Activated CD4-positive, alpha-beta T cell treated with anti-CD3 and anti-CD28 coated beads for 36 hours (primary cell): Measurements from ENCODE around the gene ACTR5. TPM values are rescaled to one million over a fixed set of nuclear protein-coding genes. Genes with fewer than 3 reads are reported as not detected.
A peak's percentile ranks its signal among the peaks of the same experiment; 100 is the strongest.
"Not testable (repeated sequence)": the region's sequence is repeated elsewhere in the genome, so short reads cannot be mapped to it uniquely, and the experiment has no call there.

ENCODE experiments used
- ATAC-seq: fragments of 200-7000 bp; cut with Tn5 transposase; one replicate; pipeline ENCODE4 v1.10.0; 2021; ENCODE audit warnings: mild to moderate bottlenecking, moderate library complexity
- CTCF ChIA-PET: fragments of 350-600 bp; sonication (Branson Sonifier 250); formaldehyde crosslinking; loops from one replicate; lab custom pipeline; 2021; ENCODE audit warnings: antibody characterized with exemption; lab: Charles Lee
- POLR2A ChIA-PET: fragments of 350-600 bp; sonication (Branson Sonifier 250); formaldehyde crosslinking; loops from one replicate; lab custom pipeline; 2021; ENCODE audit warnings: antibody characterized with exemption, inconsistent platforms; lab: Charles Lee
- DNase-seq: peaks from one replicate; pipeline ENCODE4 v3.0.0-alpha.2; 2020
- H3K27ac Mint-ChIP-seq: one replicate; pipeline ENCODE4 v1.8.0; 2021; ENCODE audit warnings: mixed read lengths
- H3K27me3 Mint-ChIP-seq: one replicate; pipeline ENCODE4 v1.8.0; 2021; ENCODE audit warnings: mixed read lengths
- H3K36me3 Mint-ChIP-seq: one replicate; pipeline ENCODE4 v1.8.0; 2021; ENCODE audit warnings: low read depth, mixed read lengths
- H3K4me1 Mint-ChIP-seq: one replicate; pipeline ENCODE4 v1.8.0; 2021; ENCODE audit warnings: mixed read lengths
- H3K4me3 Mint-ChIP-seq: one replicate; pipeline ENCODE4 v1.8.0; 2021; ENCODE audit warnings: mild to moderate bottlenecking, moderate library complexity, mixed read lengths
- H3K9me3 Mint-ChIP-seq: one replicate; pipeline ENCODE4 v1.8.0; 2021; ENCODE audit warnings: low read depth, mixed read lengths
- intact Hi-C, 2 experiments: fragments of 100-400 bp; cut with DNase I in 1 of 2; cut with micrococcal nuclease in 1 of 2; formaldehyde crosslinking; loops; one replicate each; pipeline versions ENCODE4 v1.14.2 to v1.15.1; 2022 to 2024; cut with DNase I, micrococcal nuclease
- total RNA-seq, 2 experiments: library from RNA; stranded (reverse); gene quantifications; one replicate each; pipeline ENCODE4 v1.2.3, GENCODE V29; 2021

The ACTR5 gene
- total RNA-seq, 2 experiments from 2014 or later = 6.3 to 8.4 TPM

DNA sequence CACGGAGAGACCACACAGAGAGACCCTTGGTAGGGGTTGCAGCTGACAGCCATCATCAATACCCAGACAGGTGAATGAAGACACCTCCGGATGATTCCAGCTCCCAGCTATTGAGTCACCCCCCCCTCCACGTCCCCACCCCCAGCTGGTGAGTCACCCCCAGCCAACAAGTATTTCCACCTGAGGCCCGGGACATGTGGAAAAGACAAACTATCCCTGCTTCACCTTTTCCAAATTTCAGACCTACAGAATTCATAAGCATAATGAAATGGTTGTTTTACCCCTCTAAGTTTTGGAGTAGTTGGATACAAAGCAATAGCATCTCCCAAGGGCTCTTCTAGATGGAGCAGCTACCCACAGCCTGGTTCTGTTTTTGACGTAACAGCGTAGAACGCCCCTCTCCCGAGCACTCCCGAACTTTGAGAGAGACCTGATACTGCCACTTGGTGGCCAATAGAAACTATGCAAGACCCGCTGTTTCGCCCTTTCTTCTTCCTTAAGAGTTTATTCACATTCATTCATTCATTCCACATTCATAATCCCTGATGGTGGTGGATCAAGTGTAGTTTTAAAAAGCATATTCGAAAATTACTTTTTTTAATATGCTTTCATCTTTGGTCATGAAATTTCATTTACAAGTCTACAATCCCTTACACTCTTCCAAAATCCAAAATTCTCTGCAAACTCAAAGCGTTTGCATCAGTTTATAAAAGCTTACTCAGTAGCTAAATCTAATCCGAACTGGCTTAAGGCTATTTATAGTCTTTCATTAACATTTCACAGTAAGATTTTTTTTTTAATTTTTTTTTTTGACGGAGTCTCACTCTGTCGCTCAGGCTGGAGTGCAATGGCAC is 42.2 kb downstream of the ACTR5 start:
- Mint-ChIP-seq H3K4me1 (peaks cover 17% of the 10 kb centered on the region), H3K36me3 (no peaks in the 10 kb centered on the region), H3K9me3 (no peaks in the 10 kb centered on the region), H3K4me3 (peak overlapping the region; percentile 13), H3K27me3 (no peaks in the 10 kb centered on the region), H3K27ac (no peak overlapping the region)
- ChIA-PET POLR2A (no interaction called here), CTCF (interaction anchor here (0.6 to 2.6 kb wide), 36 partner anchors 9 to 569 kb away, joined by 3 to 12 read pairs (median 4); partner anchors contain the start of genes FAM83D and PPP1R16B)
- DNase-seq = peak; percentile 79
- intact Hi-C loops = loop anchor here (1.0 to 5.0 kb wide), 5 partner anchors 63 to 144 kb away; no protein-coding TSS in a partner anchor
- peak; percentile 90 for ATAC-seq

DNA sequence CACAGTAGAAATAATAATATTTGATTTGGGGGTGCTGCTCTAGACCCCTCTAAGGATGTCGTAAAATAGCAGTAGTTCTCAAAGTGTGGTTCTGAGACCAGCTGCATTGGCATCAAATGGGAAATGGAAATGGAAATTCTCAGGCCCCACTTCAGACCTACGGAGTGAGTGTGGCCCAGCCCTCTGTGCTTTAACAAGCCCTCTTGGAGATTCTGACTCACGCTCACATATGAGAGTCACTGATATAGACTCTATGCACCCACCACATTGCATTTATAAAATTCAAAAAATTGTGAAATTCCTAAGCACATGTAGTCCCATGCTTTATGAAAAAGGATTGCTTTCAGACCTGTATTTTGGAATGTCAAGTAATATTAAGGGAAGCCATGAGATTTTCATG is 43.0 kb downstream of the ACTR5 start:
- ATAC-seq = peak; percentile 47
- intact Hi-C loops = loop anchor here in 1 of 2 experiments (5.0 kb wide), 2 partner anchors 64 to 101 kb away; no protein-coding TSS in a partner anchor
- H3K4me1 Mint-ChIP-seq = peaks cover 17% of the 10 kb centered on the region
- DNase-seq = no peak
- H3K36me3 Mint-ChIP-seq = no peaks in the 10 kb centered on the region
- no peak overlapping the region for H3K4me3 Mint-ChIP-seq
- no peaks in the 10 kb centered on the region for H3K27me3 Mint-ChIP-seq
- POLR2A ChIA-PET = no interaction called here
- H3K9me3 Mint-ChIP-seq = no peaks in the 10 kb centered on the region
- CTCF ChIA-PET = interaction anchor here (0.7 to 2.6 kb wide), 20 partner anchors 8 to 136 kb away, joined by 3 to 12 read pairs (median 4); partner anchors contain the start of gene FAM83D
- H3K27ac Mint-ChIP-seq = no peak overlapping the region

DNA sequence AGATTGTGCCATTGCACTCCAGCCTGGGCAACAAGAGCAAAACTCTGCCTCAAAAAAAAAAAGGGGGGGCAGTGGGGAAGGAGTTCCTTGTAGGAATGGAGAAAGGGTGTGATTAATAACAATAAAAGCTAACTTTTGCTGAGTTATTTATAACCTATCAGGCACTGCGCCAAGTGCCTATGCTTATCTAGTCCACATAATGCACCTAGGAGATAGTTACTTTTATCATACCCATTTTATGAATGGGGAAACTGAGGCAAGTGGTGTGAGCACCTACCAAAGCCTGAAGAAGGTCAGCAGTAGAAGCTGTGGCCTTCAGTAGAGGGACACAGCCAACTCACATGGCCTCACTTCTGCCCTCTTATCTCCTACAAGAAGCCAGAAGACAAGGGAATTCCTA is 43.7 kb downstream of the ACTR5 start:
- ATAC-seq (no peak), DNase-seq (no peak)
- H3K36me3 Mint-ChIP-seq = no peaks in the 10 kb centered on the region
- H3K27me3 Mint-ChIP-seq = no peaks in the 10 kb centered on the region
- H3K4me3 Mint-ChIP-seq = no peak overlapping the region
- CTCF ChIA-PET = interaction anchor here (0.5 to 2.6 kb wide), 5 partner anchors 61 to 300 kb away, joined by 3 to 12 read pairs (median 4); no protein-coding TSS in a partner anchor
- H3K27ac Mint-ChIP-seq = no peak overlapping the region
- H3K4me1 Mint-ChIP-seq = peaks cover 17% of the 10 kb centered on the region
- intact Hi-C loops = loop anchor here in 1 of 2 experiments (5.0 kb wide), 2 partner anchors 65 to 100 kb away; no protein-coding TSS in a partner anchor
- H3K9me3 Mint-ChIP-seq = no peaks in the 10 kb centered on the region
- POLR2A ChIA-PET = interaction anchor here (0.6 kb wide), 1 partner anchor 13 kb away, joined by 3 read pairs; the partner anchor contains the start of gene PPP1R16B

DNA sequence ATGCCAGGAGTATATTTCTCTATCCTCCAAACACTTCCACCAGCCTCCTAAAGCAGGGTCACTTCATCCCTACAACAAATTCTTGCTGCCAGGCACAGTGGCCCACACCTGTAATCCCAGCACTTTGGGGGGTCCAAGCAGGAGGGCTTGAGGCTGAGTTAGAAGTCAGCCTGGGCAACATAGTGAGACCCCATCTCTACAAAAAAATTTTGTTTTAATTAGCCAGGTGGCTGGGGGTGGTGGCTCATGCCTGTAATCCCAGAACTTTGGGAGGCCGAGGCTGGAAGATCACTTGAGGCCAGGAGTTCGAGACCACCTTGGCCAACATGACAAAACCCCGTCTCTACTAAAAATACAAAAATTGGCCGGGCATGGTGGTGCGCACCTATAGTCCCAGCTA is 45.8 kb downstream of the ACTR5 start:
- CTCF ChIA-PET, H3K27ac Mint-ChIP-seq, H3K4me3 Mint-ChIP-seq, H3K27me3 Mint-ChIP-seq, ATAC-seq, H3K9me3 Mint-ChIP-seq, DNase-seq, H3K36me3 Mint-ChIP-seq, POLR2A ChIA-PET: not testable (repeated sequence)
- intact Hi-C loops = loop anchor here in 1 of 2 experiments (5.0 kb wide), 2 partner anchors 67 to 98 kb away; no protein-coding TSS in a partner anchor
- H3K4me1 Mint-ChIP-seq = peaks cover 26% of the 10 kb centered on the region

DNA sequence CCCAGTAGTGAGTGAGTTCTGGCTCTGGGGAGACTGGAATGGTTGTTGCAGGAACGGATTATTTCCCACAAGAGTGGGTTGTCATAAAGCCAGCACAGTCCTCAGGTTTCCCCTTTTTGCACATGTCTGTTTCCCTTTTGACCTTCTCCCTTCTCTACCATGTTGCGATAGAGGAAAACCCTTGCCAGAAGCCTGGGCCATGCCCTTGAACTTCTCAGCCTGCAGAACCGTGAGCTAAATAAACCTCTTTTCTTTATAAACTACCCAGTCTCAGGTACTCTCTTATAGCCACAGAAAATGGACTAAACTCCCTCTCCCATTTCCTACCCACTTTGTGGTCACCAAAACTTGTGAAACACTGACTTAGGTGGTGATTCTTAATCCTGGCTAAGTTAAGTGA is 50.0 kb downstream of the ACTR5 start:
- H3K4me1 Mint-ChIP-seq = peaks cover 20% of the 10 kb centered on the region
- no peak for ATAC-seq

DNA sequence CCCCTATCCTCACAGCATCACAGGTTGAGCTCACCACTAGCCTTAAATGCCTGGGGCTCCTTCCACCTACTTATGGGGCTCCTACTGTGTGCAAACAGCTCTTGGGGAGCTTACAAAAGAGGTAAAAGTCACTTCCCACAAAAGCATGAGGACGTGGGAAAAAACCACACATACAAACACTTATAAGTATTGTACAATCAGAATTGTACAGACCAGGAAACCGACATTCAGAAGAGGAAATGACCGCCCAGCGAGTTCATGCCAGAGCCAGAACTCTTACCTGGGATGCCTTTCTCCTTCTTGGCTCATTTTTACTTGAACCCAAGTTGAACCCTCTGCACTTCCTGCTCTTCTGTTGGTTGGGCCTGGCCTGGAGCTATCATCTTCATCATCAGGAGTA is 50.9 kb downstream of the ACTR5 start:
- intact Hi-C loops = no loop called here
- peaks cover 21% of the 10 kb centered on the region for H3K4me1 Mint-ChIP-seq
- CTCF ChIA-PET = interaction anchor here (0.6 to 1.9 kb wide), 6 partner anchors 9 to 120 kb away, joined by 3 to 12 read pairs (median 3); no protein-coding TSS in a partner anchor

More for the DNA sequence above, 50.0 kb downstream of the ACTR5 start:
- POLR2A ChIA-PET = interaction anchor here (0.6 kb wide), 1 partner anchor 10 kb away, joined by 3 read pairs; no protein-coding TSS in a partner anchor
- Mint-ChIP-seq H3K27me3 (no peaks in the 10 kb centered on the region), H3K36me3 (peaks cover 5% of the 10 kb centered on the region), H3K9me3 (peaks cover 9% of the 10 kb centered on the region), H3K4me3 (no peak overlapping the region), H3K27ac (peak overlapping the region; percentile 5)
- CTCF ChIA-PET = no interaction called here
- no peak for DNase-seq
- intact Hi-C loops = no loop called here

DNA sequence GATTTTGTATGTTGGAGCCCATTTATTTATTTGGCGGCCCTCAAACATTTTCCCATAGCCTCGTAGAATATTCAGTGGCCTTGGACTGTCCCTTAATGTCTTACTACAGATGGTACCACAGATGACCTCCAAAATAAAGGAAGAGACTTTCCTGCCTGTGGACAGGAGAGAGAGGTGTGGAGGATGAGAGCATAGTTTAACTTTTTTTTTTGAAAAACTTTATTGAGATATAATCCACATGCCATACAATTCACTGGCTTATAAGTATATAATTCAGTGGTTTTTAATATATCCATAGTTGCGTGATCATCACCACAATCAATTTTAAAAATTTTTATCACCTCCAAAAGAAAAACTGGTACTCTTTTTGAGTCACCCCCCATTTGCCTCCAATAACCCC is 52.6 kb downstream of the ACTR5 start:
- H3K27ac Mint-ChIP-seq = no peak overlapping the region

More for the DNA sequence above, 50.9 kb downstream of the ACTR5 start:
- Mint-ChIP-seq H3K27ac (peak overlapping the region; percentile 67), H3K27me3 (no peaks in the 10 kb centered on the region), H3K36me3 (peaks cover 5% of the 10 kb centered on the region), H3K9me3 (peaks cover 9% of the 10 kb centered on the region), H3K4me3 (no peak overlapping the region)
- POLR2A ChIA-PET = interaction anchor here (0.6 kb wide), 1 partner anchor 11 kb away, joined by 3 read pairs; no protein-coding TSS in a partner anchor
- peak; percentile 49 for ATAC-seq
- DNase-seq = no peak

DNA sequence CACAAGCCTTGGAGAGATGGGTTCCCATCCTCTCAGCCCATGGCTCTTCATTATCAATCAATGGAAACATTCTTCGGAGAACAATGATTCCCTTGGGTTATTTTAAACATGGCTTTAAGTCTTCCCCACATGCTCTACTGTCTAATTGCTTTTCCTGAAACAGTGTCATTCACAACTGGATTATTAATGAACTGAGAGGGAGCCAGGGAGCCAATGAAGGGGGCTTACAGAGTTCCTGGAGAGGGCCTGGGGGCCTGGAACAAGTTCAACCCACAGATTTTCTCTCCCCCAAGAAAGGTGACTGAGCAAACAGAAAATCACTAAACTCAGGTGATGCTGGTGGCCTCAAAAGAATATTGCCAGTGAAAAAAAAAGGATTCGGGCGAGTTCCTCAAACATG is 56.0 kb downstream of the ACTR5 start:
- no peaks in the 10 kb centered on the region for H3K27me3 Mint-ChIP-seq
- ChIA-PET POLR2A (interaction anchor here (1.1 kb wide), 1 partner anchor 35 kb away, joined by 8 read pairs; no protein-coding TSS in a partner anchor), CTCF (interaction anchor here (0.6 to 5.4 kb wide), 5 partner anchors 14 to 247 kb away, joined by 4 to 51 read pairs (median 4); no protein-coding TSS in a partner anchor)
- H3K4me1 Mint-ChIP-seq = peaks cover 40% of the 10 kb centered on the region
- peaks cover 24% of the 10 kb centered on the region for H3K36me3 Mint-ChIP-seq
- peak overlapping the region; percentile 93 for H3K27ac Mint-ChIP-seq
- DNase-seq (no peak), ATAC-seq (no peak)
- peak overlapping the region; percentile 86 for H3K4me3 Mint-ChIP-seq
- peaks cover 2% of the 10 kb centered on the region for H3K9me3 Mint-ChIP-seq
- intact Hi-C loops = loop anchor here (2.0 kb wide), 4 partner anchors 29 to 73 kb away; partner anchors contain the start of gene ACTR5 (in 1 of the 2)

More for the DNA sequence above, 52.6 kb downstream of the ACTR5 start:
- CTCF ChIA-PET = no interaction called here
- ATAC-seq = no peak
- DNase-seq = no peak
- Mint-ChIP-seq H3K27me3 (no peaks in the 10 kb centered on the region), H3K36me3 (peaks cover 7% of the 10 kb centered on the region), H3K4me3 (no peak overlapping the region), H3K9me3 (peaks cover 9% of the 10 kb centered on the region), H3K4me1 (peaks cover 31% of the 10 kb centered on the region)
- POLR2A ChIA-PET = no interaction called here
- intact Hi-C loops = no loop called here

DNA sequence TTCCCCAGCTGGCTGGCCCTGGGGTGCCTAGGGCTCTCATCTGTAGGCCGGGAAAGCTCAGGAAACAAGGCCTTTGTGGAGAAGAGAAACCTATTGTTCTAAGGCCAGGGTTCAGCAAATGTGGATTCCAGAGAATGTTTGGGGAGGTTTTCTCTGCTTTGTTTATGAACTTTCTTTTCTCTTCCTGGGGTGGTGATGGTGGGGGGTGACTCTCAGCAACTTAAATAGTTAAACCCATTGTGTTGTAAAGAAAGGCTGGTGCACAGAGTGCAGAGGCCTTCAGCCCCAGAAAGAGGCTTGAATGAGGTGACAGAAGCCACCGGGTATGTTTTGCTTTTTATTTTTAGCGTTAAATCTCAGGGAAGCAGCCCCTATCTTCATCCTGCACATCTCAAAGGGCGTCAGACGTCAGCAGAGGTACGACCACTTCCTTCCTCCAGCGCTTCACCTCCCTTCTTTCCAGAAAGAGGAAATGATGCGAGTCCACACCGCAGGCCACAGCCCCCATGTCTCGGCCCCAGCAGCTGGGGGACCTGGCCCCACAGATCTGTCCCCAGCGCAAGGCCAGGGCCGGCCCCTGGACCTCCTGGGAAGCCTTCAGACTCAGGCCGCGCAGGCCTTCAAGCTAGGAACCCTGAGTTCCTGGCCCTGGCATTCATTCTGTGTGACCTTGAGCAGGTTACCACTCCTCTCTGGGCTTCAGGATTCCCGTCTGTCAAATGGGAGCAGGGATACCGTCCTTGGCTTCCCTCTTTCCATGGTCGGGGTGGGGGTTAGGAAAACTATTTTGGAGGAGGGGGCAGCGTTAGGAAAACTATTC is 56.6 kb downstream of the ACTR5 start:
- CTCF ChIA-PET = interaction anchor here (0.6 to 5.4 kb wide), 11 partner anchors 15 to 247 kb away, joined by 3 to 51 read pairs (median 4); no protein-coding TSS in a partner anchor
- peak overlapping the region; percentile 86 for H3K4me3 Mint-ChIP-seq
- peak; percentile 62 for ATAC-seq
- H3K9me3 Mint-ChIP-seq = no peaks in the 10 kb centered on the region
- intact Hi-C loops = loop anchor here (1.0 to 2.0 kb wide), 9 partner anchors 28 to 88 kb away; partner anchors contain the start of gene ACTR5 (in 2 of the 2)
- peak overlapping the region; percentile 93 for H3K27ac Mint-ChIP-seq
- peak; percentile 80 for DNase-seq
- H3K27me3 Mint-ChIP-seq = no peaks in the 10 kb centered on the region
- peaks cover 29% of the 10 kb centered on the region for H3K36me3 Mint-ChIP-seq
- peaks cover 41% of the 10 kb centered on the region for H3K4me1 Mint-ChIP-seq
- POLR2A ChIA-PET = interaction anchor here (0.6 to 1.1 kb wide), 4 partner anchors 13 to 277 kb away, joined by 3 to 8 read pairs (median 4); no protein-coding TSS in a partner anchor

DNA sequence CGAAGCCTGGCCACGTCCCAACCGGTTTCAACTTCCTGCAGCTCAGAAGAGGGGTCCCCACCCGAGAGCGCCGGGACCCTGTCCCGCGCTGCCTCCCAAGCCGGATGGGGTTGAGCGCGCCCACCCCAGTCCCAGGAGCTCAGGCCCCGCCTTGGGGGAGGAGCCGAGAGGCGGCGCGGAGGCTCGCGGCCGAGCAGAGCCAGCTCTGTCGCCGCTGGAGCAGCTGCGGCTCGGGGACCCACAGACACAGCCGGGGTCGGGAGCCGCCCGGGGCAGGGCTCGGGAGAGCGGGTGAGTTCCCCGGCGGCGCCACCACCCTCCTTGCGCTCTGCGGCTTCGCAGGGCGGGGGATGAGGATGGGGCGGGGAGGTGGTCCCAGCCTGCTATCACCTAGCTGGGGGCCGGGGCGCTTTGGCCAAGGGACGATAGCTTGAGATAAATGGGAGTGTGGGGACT is 57.3 kb downstream of the ACTR5 start, which contains the start of gene PPP1R16B:
Gene PPP1R16B, plus strand, starts transcription at position 196 of the 456 bp plus-strand sequence. CDS start 30,229 bp downstream, outside the sequence.
- H3K27ac Mint-ChIP-seq = peak within 1 kb of the TSS; percentile 93
- peaks cover 46% of the 10 kb centered on the region for H3K4me1 Mint-ChIP-seq
- POLR2A ChIA-PET = interaction anchor here (0.6 to 1.1 kb wide), 4 partner anchors 13 to 88 kb away, joined by 3 to 8 read pairs (median 3); no protein-coding TSS in a partner anchor
- H3K36me3 Mint-ChIP-seq = peaks cover 36% of the 10 kb centered on the region
- CTCF ChIA-PET = interaction anchor here (0.7 to 5.4 kb wide), 7 partner anchors 16 to 87 kb away, joined by 3 to 51 read pairs (median 5); no protein-coding TSS in a partner anchor
- ATAC-seq (peak; percentile 79), DNase-seq (peak; percentile 86)
- intact Hi-C loops = loop anchor here (1.0 to 2.0 kb wide), 9 partner anchors 27 to 88 kb away; partner anchors contain the start of gene ACTR5 (in 2 of the 2)
- H3K9me3 Mint-ChIP-seq = no peaks in the 10 kb centered on the region
- H3K4me3 Mint-ChIP-seq = peak within 1 kb of the TSS; percentile 86
- no peaks in the 10 kb centered on the region for H3K27me3 Mint-ChIP-seq
